HG03139 (cell line): ENCODE measurements around the gene PTTG1IP2.
"Not testable (repeated sequence)": the region's sequence is repeated elsewhere in the genome, so short reads cannot be mapped to it uniquely, and the experiment has no call there.

Source experiments
- ATAC-seq: cut with Tn5 transposase; IDR thresholded peaks from one replicate; pipeline ENCODE4 v1.9.1; 2021; ENCODE audit not compliant: unreplicated experiment

The PTTG1IP2 gene

DNA sequence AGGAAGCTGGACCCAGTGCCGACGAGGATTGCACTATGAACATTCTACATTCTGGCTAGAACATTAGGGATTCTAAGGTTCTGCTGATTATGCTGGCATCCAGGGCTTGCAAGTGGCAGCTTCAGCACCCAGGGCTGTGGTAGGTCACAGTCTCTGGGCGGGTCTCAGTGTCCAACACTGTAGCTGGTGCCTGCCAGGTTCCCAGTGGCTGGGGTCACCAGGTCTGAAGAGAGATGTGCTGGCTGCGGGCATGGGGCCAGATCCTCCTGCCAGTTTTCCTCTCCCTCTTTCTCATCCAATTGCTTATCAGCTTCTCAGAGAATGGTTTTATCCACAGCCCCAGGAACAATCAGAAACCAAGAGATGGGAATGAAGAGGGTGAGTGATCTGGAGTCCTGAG is at the start of gene PTTG1IP2:
Gene PTTG1IP2, plus strand, starts transcription at position 86 of the 400 bp plus-strand sequence. Its CDS starts 148 bp downstream, at position 234.
- no peak for ATAC-seq

DNA sequence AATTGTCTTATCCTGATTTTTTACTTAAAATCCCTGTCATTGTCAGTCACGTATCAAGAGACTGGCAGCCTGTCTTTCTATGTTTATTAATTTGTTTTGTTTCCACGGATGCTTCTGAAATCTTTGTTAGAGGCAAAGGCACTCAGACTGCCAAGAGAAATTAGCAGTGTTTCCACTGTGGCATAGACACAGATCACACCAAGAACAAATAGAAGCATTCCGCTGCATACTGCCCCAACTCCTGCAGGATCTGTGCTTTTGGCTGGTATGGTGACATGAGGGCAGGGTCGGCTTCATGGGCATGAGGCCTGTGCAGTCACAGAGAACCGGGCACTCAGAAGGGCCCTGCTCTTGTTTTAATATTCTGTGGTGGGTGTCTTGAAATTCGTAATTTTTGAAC is 47.8 kb upstream of the PTTG1IP2 start:
- no peak for ATAC-seq

DNA sequence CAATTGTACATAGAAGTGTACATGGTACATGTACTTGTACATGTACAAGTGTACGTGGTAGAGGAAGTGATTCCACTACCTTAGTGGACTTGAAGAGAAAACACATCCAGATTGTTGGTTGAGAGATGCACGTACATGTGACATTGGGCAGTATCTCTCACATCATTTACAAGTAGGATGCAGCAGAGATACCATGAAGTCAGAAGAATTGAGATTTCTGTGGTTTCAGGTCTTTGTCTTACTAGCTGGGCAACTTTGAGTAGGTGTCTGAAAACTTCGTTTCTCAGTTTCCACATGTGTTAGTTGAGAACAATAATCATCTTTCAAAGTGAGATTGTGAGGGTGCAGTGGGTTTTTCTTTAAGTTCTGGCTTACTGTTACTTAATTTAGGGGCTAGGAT is 44.7 kb upstream of the PTTG1IP2 start:
- ATAC-seq: peak; percentile 64

DNA sequence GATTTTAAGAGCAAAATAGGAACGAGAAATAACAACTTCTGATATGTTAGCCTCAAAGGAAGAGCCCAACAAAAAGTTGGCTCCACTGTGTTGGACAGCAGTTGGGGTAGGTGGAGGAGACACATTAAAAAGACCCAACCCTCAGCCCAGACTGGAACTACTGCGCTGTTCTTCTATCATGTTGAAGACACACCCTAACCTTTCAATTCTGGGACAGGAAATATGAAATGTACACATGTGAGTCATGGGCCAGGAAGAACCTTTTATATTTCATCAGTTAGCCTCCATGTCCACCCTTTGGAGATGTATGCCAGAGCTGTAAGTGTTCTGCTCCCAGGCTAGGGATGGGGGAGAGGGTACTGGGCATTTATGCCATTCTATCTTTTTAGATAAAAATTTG is 44.1 kb upstream of the PTTG1IP2 start:
- no peak for ATAC-seq

DNA sequence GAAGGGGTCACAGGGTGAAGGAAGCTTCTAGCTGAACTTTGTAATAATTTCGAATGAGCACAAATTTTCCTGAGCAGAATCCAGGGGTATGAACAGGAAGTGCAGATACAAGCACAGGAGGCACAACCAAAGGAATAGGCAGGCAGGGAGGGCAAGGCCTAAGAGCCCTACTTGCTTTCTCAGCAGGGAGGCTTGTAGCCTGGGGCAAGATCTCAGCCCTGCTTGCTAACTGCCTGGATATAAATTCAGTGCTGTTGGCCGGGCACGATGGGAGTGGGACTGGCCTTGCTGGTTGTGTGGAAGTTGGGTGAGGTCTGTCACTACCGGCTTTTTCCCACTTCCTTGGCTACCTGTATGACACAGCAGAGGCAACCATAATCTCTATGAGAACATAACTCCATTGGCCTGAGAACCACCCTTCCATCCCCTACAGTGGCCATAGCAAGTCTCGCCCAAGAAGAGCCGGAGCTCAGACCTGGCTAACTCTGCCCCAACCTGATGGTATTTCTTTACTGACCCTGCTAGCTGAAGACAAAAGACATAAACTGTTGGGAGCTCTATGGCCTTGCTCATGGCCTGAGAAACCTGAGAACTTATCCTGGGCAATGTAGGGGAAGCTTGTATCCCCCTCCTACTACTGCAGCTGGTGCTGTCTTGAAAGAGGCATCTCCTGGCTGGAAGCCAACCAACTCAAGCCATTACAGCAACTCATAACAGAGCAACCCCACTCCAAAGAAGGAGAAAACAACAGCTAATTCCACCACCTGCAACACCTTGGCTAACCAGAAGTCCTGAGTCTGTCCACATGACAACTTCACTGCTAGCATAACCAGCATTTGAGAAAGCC is 38.6 kb upstream of the PTTG1IP2 start:
- ATAC-seq: no peak

DNA sequence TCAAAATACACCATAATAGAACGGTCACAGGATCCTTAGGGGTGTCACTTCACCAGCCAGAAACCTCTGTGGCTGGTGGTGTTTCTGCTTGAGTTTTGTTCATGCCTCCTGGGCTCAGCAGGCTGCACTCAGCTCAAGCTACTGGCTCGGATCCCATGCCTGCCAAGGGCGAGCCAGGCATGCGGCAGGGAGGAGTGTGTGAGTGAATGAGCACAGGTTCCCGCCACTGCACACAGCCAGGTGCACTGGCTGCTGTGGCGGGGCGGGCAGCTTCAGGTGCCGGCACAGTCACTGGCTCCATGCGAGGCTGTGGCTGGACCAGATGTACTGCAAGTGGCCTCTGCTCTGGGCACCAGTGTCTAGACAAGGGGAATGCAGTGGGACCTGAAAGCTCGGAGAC is 36.7 kb upstream of the PTTG1IP2 start:
- no peak for ATAC-seq

DNA sequence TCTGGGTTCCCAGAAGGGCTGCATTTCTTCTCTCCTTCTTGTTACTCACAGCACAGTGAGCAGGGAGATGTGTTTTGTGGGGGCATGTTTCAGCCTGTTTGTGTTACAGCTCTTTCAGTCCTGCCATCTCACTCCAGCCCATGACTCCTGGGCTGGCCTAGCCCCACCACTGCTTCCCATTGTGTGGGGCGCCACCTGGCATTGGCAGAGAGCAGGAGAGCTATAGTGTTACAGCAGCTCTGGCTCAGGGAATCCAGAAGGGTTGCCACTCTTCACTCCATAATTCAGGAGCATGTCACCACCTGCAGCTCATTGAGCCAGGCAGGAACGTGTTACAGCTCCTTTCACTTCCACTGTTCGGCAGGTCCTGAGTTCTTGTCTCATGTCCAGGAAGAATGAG is 36.2 kb upstream of the PTTG1IP2 start:
- ATAC-seq: no peak

DNA sequence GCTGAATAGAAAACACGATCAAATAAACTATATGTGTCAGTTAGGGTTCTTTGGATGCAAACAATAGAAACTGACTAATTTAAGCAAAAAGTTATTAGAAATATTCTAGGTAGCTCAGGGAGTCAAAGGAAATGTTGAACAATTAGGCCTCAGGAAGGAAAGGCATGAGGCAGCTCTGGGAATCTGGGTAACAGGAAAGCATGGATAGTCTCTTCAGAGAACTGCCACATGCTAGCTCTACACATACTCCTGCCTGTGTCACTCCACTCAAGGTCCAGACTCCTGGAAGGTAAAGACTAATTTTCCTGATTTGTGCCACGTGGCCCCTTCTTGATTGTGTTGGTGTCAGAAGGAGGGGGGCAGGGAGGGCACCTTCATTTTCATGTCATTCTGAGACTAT is 23.8 kb upstream of the PTTG1IP2 start:
- no peak for ATAC-seq

DNA sequence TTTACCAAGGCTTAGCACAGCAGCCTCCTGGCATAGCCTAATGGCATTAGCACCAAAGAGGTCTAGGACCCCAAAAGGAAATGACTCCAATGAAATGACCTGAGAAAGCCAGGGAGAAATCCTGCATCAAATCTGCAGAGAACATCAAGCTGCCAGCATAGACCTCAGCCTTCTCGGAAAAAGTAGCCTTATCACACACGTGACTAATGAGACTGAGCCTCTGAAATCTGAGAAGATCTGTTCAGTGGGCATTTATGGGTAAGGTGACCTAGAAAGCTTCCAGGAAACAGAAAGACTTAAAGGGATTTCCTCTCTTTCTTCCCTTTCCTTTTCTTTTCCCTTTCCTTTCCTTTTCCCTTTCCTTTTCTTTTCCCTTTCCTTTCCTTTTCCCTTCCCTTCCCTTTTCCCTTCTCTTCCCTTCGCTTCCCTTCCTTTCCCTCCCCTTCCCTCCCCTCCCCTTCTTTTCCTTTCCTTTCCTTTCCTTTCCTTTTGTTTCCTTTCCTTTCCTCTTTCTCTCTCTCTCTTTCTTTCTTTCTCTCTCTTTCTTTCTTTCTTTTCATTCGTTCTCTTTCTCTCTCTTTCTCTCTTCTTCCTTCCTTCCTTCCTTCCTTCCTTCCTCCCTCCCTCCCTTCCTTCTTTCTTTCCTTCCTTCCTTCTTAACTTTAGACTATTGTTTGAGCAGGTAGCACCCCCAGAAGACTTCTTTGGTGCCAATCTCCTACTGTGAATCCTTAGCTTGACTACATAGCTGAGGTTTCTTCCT is 23.1 kb upstream of the PTTG1IP2 start:
- ATAC-seq: no peak

DNA sequence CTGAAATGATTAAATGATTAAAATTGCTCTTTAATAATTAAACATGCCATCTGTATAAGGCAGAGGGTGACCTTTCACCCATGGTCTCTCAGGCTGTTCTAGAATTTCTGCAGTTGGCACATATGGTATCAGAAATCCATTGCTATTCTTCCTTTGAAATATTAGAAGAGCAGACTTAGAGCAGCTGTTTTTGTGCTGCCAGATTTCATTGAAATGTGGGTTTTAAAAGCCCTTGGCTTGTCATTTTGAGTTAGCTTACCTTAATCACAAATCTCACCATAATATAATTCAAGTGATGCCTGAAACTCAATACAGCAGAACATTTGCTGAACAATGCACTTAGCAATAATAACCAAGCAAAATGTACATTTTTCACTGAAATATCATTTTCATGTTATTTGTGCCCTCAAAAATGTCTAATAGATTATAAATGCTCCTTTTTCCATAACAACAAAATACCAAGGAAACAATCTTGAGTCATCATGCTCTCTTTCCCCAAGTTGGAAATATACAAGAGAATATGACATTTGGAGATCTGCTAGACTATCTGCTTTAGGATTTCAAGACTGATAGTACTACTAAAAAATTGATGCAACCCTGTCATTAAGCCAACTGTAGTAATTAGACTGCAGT is 16.1 kb upstream of the PTTG1IP2 start:
- ATAC-seq: no peak

DNA sequence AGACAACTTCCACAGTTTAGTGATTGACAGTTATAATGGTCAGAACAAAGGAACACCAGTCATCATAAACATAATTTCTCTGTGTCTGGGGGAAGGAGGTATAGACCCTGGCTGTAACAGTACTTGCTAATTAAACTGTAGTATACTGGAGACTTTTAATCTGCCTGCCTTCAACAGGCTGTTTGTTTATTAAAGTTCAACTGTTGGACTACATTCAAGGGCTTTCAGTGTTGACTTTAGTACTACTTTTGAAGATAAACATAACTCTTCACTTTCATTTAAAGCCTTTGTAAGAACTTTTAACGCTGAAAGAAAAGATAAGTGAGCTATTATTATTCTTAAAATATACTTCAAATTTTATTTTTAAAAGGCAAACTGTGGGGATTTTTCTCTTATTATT is 15.5 kb upstream of the PTTG1IP2 start:
- ATAC-seq: no peak

DNA sequence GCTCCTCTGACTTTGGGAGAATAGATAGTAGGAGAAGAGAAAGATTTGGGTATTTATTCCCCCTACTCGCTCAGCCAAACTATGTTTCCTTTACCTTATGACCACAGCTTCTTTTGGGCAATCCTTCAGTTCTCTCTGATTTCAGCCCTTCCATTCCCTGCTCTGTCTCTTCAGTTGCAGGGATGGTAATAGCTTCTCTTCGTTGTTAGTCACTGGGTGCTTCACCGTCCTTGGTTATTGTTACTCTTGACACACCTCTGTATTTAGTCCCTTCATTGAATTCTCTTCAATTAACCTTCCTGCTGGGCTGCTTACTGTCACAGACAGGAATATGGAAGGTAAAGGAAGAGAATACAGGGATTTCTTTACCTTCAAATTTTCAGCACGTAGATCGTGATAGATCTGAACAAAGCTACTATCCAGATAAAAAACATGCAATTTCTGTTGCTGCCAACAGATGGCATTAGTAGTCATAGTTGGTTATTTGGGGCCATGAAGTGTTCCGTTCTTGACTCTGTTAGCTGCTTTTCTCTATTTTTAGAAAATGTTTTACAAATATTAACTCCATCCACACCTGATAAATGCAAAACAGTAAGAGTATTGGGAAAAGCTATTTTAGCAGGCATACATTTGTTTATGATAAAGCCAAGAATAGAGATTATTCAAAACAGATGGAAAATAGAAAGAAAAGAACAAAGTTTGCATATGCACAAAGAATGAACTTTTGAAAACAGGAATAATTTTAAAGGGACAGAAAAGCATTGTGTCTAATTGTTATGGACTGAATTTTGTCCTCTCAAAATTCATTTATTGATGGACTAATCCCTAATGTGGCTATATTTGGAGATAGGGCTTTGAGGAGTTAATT is 14.0 kb upstream of the PTTG1IP2 start:
- ATAC-seq: peak; percentile 57

DNA sequence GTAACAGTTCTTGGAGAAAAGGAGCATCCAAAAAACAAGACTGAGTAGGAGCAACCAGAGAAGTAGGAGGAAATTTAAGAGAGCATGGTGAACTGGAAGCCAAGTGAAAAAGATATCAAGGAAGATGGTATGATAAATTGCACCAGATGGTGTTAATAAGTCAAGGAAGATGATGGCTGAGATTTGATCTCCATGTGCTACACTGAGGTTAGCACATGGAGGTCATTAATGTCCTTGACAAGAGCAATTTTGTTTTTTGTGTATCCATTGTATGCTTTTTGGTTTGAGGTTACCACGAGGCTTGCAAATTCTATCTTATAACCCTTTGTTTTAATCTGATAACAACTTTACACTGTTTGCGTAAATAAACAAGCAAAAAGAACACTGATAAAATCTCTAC is 11.3 kb upstream of the PTTG1IP2 start:
- ATAC-seq: no peak

DNA sequence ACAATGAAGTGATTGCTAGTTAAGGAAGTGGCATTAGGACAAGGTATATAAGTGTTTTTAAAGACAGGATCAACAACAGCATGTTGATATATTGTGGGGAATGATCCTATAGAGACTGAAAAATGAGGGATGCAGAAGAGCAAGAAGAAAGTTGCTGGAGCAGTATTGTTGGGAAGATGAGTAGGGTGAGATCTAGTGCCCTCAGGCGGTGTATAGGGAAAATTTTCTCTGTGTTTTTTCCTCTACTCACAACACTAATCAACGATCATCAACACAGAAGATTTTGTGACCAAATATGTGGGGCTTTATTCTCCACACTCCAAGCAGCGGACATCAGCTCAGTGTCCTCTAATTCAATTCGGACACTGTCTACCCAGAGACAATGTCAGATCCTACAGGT is 9.6 kb upstream of the PTTG1IP2 start:
- ATAC-seq: no peak

DNA sequence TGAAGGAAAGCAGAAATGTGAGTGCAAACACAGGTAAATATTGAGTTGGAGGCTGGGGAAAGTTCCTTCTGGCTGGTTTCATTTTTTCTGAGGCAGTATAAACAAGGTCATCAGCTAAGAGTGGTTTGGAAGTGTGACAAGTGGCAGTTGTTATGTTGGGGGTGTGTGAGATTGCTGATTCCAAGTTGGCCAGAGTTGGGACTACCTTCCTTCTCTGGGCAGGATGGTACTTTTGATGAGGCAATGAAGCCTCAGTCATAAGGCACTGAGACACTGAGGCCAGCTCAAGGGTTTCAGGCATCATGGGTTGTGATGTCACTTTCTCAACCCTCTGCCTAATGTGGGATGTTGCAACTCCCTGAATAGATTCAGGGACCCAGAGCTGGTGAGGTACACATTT is 8.2 kb upstream of the PTTG1IP2 start:
- no peak for ATAC-seq

DNA sequence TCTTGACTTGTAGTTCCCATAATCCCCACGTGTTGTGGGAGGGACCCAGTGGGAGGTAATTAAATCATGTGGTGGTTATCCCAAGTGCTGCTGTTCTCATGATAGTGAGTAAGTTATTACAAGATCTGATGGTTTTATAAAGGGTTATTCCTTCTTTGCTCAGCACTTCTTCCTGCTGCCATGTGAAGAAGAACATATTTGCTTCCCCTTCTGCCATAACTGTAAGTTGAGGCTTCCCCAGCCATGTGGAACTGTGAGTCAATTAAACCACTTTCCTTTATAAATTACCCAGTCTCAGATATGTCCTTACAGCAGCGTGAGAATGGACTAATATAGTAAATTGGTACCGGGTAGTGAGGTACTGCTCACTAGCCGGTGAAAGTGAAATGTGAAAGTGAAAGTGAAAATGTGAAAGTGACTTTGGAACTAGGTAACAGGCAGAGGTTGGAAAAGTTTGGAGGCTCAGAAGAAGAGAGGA is 6.2 kb upstream of the PTTG1IP2 start:
- ATAC-seq: not testable (repeated sequence)

DNA sequence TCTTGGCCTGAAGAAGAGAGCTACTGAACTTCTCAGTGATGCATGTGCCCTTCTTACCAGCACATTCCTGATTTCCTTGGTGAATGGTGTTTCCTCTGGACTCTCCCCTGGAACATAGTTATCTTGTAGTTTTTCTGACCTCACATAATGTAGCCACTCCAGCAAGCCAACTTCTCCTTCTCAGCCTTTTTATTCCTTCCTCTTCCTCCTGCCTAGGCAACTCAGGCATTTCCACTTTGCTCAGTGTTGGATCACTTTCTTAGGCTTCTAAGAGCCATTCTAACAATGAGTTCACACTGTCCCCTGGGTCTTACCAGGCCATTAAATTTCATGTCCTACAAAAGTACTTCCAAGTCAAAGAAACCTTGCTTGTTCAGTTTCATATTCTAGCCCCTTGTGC is 3.6 kb upstream of the PTTG1IP2 start:
- no peak for ATAC-seq

DNA sequence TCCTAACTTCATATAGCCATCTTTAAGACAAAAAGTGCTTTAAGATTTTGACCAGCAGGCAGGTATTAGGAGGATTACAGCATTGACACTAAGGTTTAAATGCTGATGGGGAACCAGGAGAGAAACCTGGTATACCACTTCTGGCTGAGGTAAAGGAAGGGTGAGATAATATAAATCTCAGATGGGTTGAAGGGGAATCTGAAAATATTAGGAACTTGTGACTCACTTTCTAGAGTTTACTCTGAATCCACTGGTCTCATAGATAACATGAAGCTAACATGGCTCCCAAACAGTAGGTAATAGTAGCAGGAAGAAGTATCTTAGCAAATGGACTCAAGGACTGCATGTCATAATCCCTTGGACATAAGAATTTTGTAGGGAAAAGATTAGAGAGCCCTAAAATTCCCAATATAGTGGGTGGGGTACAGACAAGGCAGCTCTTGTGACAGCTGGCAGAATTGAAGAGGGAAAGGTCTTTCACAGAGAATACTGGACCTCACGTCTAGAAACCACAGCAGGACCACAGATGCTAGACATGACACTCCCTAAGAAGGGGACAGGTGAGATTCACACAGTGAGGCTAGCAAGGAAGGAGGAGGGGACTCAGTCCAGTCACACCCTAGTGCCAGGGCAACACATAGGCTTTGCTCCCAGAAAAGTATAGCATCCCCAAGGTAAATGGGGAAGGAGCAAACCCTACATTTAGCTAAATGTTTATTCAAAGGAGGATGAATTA is 3.5 kb downstream of the PTTG1IP2 start:
- ATAC-seq: no peak

DNA sequence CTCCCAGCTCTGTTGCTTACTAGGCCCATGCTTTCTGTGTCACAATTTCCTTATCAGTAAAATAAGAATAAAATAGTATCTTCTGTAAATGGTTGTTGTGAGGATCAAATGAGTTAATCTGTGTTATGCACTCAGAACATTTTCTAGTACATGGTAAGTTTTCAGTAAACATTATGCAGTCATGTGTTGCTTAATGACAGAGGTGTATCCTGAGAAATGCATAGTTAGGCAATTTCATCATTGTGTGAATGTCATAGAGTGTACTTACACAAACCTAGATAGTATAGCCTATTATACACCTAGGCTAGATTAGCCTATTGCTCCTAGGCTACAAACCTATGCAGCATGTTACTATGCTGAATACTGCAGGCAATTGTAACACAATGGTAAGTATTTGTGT is 4.4 kb downstream of the PTTG1IP2 start:
- no peak for ATAC-seq
